Stimulated activated CD4-positive, alpha-beta T cell treated with anti-CD3 and anti-CD28 coated beads, Interleukin-4, amount 100 ng/mL, for 1 hour (primary cell): Measurements from ENCODE around the gene DLG4.
A peak's percentile ranks its signal among the peaks of the same experiment; 100 is the strongest.

ENCODE experiments used
- DNase-seq: peaks from one replicate; pipeline ENCODE4 v3.0.0-alpha.2; 2020

DLG4 gene

DNA sequence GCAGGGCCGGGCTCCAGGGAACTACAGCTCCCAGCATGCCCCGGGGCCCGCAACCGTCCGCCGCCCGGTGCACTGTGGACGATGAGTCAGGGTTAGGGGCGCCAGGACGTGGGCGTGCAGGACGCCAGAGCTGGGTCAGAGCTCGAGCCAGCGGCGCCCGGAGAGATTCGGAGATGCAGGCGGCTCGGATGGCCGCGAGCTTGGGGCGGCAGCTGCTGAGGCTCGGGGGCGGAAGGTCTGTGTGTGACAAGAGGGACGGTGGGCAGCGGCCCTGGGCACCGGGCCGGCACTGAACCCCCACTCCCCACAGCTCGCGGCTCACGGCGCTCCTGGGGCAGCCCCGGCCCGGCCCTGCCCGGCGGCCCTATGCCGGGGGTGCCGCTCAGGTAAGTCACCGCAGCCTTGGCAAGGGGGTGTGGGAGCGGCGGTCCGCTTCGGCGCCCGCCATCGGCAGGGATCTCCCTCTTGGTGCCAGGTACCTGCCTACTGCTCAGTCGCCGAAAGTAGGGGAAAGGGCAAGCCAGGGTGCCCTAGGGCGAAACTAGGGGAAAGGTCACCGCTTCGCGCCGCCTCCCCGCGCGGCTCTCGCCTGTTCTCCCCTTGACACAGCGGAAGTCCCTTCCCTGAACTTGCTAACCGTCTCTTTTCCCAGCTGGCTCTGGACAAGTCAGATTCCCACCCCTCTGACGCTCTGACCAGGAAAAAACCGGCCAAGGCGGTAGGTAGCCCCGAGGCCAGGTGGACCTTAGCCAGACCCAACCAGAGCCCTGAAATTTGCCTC, at the start of gene DLG4, which contains the start of gene ACADVL:
TSS of gene DLG4 (minus strand) at position 25 of the 781 bp plus-strand sequence.
TSS of gene ACADVL (plus strand) at position 127 of the 781 bp plus-strand sequence. CDS start at position 174, 47 bp downstream.
- peak; percentile 78 for DNase-seq

DNA sequence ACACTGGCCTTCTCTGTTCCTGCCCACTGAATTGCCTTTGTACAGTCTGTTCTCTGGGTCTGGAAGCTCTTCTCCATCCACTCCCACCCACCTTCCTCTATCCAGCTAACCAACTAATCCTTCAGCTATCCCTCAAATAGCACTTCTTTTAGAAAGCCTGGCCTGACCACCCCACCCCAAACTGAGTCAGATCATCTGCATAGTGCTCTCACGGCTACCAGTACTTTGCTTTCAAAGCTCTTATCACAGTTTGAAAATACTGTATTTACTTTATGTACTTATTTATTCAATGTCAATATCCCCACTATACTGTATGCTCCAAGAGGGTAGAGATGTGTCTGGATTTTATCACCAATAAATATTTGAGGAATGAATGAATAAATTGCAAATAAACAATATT, 47.1 kb upstream of the DLG4 start:
- DNase-seq: no peak

DNA sequence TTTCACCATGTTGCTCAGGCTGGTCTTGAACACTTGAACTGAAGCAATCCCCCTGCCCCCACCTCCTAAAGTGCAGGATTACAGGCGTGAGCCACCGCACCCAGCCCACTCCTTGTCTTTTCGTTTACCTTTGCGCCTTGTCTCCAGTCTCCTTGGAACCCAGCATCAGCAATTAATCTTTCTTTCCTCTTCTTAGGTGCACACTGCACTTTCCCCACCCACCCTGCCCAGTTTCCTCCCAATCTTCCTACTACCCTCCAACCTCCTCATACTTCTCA, 44.1 kb upstream of the DLG4 start:
- no peak for DNase-seq

DNA sequence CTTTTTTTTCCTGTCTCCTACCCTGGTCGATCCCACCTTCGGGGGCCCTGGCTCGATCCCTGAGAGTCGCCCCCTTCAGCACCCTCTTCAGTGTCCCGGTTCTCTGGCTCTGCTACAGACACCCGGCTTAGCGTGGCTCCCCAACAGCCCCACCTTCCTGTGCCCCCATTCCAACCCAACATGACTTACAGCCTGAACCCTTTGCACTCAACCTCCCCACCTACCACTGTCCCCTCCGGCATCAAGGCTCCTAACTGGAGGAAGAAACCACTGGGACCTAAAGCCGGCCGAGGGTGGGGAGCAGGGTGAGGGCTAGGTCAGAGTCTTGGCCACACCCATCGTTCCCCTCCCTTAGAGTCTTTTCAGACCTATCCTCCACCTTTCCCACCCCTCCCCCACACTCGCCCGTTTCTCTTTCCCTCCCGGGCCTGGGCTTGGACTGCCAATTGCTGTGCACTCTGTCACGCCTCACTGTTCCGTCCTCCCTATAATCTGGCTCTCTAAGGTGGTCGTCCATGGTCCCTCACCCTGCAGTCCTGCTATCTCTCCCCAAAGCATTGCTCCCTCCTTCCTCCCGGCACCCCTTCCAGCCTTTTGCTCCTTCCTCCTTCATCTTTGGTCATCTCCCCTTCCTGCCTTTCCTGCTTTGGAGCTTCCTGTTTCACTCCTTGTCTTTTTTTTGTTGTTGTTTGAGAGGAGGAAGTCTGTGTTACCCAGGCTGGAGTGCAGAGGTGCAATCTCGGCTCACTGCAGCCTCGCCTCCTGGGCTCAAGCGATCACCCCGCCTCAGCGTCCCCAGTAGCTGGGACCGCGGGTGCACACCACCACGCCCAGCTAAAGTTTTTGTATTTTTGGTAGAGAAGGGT, 43.5 kb upstream of the DLG4 start:
- peak; percentile 17 for DNase-seq

DNA sequence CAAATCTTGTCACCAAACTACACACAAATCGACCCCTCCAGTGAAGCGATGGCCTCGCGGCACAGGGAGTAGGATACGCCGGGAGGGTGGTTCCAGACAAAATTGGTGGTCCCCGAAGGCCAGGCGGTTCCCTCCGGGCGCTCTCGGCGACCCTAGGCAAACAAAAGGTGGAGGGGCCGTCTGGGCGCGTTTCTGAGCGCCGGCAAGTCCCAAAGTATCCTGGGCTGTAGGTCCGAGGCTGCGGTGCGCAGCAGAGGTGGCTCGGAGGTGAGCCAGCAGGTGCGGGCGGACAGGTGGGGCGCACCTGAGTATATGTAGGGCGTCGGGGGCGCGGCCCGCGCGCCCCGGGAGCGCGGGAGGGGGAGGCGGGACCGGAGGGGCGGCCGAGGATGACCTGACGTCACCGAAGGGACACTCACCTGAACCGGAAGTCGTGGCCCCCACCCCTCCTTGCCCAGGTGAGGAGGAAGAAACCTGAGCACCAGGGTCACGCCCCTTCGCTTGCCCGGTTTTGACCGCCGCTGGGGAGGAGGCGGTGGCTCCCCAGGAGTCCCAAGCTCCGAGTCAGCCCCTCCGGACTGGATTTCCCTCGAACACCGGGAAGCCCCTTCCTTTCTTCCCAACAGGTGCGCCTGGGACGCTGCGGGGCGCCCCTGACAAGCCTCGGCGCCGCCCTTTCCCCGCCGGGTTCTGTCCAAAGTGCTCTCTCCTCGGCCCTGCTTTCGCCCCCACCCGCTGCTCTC, 42.7 kb upstream of the DLG4 start, which contains the start of gene CLDN7:
TSS of gene CLDN7 (minus strand) at position 287 of the 743 bp plus-strand sequence. CDS start 435 bp downstream, outside the sequence.
- no peak for DNase-seq

DNA sequence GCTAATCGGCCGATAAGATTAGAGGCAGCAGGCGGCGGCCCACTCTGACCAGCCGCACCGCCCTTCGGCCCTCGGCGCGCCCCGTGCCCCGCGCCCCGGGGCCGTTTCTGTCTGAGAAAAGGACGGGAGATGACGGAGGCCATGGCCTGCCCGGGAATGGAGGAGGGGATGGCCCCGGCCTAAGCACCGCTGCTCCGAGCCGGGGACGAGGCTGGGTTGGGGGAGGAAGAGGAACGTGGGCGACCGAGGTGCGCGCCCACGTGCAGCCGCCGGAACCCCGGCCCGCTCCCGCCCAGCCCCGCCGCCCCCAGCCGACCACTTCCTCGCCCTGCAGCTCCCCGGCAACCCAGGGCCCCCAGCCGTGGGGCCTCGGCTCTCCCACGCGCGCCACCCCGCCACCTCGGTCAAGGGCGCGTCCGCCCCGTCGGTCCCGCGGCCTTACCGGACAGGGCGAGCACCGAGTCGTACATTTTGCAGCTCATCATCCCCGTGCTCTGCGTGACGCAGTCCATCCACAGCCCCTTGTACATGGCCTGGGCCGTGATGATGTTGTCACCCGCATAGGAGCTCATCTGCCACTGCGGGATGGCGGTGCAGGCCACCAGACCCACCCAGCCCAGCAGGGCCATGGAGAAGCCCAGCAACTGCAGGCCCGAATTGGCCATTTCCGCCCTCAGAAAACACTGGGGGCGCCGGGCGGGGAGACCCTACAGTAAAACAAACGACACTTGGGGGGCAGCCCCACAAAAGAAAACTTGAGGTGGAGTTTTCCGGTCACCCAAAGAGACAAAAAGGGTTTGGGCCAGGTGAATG, 41.9 kb upstream of the DLG4 start:
- DNase-seq: peak; percentile 32

DNA sequence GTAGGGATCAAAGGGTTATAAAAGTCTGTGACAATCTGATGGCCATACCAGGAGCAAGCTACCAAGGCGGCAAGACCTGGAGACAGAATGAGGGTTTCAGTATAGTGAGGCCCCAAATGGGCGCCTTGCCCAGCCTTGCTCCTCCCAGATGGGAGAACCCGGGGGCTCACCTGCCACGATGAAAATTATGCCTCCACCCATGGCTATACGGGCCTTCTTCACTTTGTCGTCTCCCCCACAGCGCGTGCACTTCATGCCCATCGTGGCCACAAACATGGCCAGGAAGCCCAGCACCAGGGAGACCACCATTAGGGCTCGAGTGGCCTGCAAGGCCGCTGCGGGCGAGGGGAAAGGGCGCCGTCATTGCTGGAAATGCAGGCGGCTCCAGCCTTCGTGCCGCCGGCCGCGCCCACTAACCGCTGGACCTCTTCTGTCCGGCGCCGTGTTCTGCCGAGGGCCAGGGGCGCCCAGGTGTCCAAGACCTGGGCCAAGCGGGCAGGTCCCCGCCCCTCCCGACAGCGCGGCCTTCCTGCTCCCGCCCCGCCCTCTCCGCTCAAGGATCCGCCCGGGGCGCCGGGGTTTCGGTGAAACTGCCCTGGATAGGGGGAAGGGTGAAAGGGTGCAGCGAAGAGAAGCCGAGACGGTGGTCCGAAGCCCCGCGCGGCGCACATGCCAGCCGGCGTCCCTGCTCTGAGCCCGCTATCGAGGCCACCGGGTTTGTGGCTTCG, 41.2 kb upstream of the DLG4 start:
- DNase-seq: peak; percentile 47

DNA sequence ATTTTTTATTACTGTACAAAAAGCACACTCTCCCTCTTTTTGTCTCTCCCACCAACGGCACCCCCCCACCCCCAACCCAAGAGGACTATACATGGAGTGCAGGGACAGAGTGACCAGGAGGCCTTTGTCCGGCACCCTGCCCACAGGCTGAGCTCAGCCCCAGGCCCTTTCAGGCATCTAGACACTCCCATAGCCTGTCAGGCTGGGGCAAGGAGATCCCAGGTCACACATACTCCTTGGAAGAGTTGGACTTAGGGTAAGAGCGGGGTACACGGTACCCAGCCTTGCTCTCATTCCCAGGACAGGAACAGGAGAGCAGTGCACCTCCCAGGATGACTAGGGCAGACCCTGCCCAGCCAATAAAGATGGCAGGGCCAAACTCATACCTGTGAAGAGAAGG, 40.5 kb upstream of the DLG4 start:
- no peak for DNase-seq

DNA sequence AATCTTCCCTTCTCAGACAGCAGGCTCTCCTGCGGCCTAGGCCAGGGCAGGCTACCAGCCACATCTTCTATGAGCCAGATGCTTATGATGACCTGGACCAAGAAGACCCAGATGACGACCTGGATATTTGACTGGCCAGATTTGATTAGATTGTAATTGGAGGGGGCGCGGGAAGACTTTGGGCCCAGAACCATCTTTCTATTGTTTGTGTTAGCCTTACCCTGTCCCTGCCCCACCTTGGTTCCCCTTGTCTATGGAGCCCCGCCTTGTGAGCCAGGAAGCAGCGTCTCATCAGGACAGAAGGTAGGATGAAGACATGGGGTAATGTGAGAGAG, 39.9 kb upstream of the DLG4 start:
- DNase-seq: no peak

DNA sequence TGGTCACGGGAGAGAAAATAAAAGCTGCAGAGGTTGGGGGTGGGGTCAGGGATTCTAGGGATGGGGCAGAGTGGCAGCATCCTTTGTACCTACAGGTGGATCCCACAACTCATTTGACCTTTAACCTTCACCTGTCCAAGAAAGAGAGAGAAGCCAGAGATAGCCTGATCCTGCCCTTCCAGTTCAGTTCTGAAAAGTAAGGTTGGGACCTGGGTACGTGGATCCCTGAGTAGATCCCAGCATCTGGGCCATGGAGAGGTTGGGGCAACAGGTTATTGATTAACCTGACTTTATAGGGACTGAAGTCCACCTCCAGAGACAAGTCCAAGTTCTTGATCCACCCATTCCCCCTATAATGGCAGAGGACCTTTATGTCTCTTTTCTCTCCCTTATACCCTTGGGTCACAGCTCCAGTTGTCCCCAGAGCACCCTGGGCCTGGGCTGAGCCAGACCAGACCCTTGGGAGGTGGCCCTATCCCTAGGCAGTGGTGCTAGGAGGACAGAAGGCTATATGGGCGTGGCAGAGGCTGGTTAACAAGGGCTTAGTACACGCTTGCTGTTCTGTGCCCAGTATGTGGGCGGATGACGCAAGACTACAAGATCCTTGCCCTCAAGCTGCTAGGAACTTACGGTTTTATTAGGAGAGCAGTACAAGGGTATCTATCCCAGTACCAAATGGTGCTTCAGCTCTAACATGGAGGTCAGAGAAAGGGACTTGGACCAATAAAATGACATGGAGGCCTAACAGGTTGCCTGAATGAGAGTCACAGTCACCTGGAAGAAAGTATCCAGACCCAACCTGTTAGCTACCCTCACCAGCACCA, 39.3 kb upstream of the DLG4 start:
- DNase-seq: no peak

DNA sequence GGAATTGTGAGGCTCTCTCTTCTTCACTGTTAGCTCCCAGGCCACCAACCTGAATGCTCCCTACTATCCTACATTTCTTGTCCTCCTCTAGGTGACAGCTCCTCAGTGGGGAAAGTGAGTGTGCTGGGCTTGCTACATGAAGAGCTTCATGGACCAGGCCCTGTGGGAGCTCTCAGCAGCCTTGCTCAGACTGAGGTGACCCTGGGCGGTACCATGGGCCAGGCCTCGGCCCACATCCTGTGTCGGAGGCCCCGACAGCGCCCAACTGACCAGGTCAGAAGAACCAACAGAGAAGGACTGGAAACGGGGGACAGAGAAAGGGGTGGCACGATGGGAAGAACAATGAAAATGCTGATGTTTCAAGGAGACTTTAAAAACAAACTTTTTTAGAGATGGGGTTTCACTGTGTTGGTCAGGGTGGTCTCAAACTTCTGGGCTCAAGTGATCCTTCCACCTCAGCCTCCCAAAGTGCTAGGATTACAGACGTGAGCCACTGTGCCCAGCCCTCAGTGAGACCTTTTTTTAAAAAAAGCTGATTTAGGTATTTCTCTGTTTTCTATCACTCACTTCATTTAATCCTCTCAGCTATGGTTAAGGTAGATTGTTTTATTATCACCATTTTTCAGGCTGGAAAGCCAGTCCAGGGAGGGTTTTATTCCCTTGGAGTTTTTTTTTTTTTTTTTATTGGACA, 37.3 kb upstream of the DLG4 start:
- DNase-seq: no peak

DNA sequence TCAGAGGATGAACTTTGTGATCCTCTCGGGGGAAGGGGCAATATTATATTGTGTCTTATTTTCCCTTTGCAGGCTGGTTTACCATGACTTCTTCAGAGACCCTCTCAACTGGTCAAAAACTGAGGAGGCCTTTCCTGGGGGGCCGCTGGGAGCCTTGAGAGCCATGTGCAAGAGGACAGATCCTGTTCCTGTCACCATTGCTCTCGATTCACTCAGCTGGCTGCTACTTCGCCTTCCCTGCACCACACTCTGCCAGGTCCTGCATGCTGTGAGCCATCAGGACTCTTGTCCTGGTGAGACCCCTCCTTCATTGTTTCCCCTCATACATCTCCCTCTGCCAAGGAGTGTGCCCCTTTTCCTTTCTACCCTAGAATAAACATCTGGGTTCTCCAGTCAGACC, 34.9 kb upstream of the DLG4 start:
- DNase-seq: no peak

DNA sequence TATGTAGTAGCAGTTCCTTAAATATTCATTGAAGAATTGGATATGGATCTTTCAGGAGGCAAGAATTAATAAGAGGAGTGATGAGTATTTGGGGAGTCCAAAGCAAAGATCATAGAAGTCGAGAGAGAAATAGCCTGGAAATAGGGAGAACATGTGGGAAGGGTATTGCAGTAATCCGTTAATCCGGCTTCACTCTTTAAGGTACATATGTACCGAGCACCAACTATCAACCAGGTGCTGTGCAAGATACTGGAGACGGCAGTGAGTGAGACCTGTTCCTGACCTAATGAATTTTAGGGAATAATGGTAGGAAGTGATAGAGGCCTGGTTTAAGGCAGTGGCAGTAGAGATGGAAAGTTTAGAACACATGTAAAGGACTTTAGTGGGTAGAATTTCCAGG, 33.4 kb upstream of the DLG4 start:
- DNase-seq: no peak

DNA sequence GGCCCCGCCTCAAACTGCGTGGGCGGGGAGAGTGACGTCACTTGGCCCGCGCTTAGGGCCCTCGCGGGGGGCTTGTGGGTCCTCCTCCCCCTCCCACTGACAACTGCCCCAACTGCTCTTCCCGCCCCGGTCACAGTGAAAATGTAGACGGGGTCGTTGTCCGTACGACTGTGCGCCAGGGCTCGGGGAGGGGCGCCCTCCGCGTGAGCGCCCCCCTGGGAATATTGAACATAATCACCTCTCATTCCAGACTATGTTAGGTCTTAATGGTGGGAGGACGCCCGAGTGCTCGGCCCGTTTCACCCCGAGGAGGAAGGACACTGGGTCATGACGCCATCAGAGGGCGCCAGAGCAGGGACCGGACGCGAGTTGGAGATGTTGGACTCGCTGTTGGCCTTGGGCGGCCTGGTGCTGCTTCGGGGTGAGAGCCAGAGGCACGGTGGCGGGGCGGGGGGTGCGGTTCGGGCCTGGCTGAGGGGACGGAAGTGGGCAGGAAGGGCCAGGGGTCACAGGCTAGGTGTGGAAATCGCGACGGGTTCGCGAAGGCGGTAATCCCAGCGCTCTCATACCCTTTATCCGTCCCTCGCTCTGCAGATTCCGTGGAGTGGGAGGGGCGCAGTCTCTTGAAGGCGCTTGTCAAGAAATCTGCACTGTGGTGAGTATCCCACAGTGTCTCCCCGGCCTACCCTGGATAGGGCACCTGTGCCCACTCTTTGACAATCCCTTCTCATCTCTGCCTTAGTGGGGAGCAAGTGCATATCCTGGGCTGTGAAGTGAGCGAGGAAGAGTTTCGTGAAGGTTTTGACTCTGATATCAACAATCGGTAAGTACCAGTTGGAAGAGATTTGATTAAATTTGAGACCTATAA, 32.8 kb upstream of the DLG4 start, which contains the start of gene ELP5:
TSS of gene ELP5 (plus strand) at position 40 of the 868 bp plus-strand sequence. CDS start at position 376, 336 bp downstream.
- DNase-seq: peak; percentile 85

DNA sequence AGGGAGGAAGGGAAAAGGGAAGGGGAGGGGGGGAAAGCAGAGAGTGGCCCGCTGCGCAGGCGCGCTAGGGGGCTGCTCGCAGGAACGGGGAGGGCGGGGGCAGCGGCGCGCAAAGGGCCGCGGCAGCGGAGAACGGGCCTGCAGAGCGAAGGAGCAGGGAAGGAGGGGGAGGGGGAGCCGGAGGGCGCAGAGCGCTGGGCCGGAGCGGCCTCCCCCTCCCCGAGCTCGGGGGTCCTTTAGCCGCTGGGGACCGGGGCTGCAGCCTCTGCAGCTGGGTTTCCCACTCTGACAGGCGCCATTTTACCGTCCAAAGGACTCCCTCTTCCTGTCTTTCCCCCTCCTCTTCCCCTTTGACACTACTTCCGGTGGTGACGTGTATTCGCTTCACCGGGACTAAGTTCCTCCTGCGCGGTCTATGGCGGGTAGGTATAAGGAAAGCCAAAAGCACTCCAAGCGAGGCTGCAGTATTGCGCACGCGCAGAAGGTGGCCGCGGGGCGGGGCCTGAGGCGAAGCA, 32.1 kb upstream of the DLG4 start, which contains the start of gene CTDNEP1:
TSS of gene CTDNEP1 (minus strand) at position 74 of the 515 bp plus-strand sequence. CDS start 438 bp downstream, outside the sequence.
- DNase-seq: peak; percentile 97

DNA sequence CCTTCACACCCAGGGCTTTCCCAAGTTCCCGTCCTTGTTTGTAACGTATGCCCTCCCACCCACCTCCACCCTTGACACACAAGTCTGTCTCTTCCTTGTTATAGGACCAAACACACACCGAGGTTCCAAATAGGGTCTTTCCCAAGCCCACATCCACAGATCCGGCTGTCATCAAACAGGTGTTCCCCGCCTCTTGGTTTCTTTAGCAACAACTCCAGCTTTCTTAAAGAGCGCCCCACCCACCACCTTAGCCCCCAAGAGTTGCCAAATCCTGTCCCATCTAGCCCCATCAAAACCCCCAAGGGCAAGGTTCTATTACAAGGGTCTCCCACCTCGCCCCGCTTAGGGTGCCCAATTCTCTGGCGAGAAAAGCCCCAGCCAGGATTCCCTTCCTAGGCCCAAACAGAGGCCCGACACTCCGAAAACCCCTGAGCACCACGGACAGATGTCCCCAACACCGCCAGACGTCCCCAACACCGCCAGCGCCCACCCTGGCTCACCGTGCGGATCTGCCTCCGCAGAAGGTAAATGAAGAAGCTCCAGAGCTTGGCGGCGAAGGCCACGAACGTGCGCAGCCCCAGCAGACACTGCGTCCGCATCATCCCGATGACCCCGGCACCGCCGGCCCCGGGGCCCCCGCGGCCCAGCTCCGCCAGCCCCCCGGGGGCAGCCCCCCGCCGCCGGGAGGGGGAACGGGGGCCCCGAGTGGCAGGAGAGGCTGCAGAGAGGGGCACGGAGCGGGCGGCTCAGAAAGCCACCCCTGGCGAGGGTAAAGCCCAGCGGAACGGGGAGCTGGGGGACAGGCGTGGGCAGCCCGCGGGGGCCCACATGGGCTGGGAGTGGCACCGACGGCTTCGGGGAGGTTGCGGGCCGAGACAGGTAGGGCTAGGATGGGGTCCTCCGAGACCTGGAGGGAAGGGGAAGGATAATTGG, 31.3 kb upstream of the DLG4 start:
- DNase-seq: peak; percentile 29

DNA sequence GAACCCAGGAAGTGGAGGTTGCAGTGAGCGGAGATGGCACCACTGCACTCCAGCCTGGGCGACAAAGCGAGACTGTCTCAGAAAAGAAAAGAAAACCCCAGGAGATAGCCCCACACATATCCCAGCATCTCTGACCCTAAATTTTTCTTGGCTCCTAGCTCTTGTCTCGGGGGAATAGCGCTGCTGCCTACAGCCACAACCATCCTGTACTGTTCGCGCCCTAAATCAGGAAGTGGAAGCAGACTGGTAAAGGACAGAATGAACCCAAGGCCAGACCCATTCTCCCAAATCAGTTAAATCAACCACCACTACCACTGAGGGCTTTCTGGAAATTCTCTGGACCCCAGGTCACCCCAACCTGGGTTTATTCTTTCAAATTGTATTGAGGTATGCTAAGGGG, 30.2 kb upstream of the DLG4 start:
- DNase-seq: no peak

DNA sequence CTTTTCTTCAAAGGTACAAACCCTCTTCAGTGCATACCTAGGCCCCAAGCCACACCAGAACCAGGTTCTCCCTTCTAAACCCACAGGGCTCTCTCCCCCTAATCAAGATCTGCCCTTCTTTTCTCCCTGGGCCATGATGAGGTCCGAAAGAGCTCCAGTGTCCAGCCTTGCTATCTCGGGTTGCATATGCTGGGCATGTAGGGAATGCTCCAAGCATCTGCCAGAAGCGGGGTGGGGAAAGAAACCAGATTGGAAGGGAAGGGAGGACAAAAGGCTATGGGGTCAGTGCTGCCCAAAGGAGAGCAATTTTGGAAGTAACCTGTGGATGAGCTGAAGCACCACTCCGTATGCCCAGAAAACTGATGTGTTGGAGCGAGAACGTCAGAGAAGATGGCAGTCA, 29.6 kb upstream of the DLG4 start:
- DNase-seq: no peak
